ENCODE data around the gene DNAJC11.

- TF ChIP-seq, protein P1, sequence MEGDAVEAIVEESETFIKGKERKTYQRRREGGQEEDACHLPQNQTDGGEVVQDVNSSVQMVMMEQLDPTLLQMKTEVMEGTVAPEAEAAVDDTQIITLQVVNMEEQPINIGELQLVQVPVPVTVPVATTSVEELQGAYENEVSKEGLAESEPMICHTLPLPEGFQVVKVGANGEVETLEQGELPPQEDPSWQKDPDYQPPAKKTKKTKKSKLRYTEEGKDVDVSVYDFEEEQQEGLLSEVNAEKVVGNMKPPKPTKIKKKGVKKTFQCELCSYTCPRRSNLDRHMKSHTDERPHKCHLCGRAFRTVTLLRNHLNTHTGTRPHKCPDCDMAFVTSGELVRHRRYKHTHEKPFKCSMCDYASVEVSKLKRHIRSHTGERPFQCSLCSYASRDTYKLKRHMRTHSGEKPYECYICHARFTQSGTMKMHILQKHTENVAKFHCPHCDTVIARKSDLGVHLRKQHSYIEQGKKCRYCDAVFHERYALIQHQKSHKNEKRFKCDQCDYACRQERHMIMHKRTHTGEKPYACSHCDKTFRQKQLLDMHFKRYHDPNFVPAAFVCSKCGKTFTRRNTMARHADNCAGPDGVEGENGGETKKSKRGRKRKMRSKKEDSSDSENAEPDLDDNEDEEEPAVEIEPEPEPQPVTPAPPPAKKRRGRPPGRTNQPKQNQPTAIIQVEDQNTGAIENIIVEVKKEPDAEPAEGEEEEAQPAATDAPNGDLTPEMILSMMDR (IDR thresholded peaks at IDR 0.05): no peak
- no peak for TF ChIP-seq EZH2phosphoT487 (IDR thresholded peaks at IDR 0.05)
Measured at GRCh38 chr1:6614019-6614928, 87.3 kb downstream of the DNAJC11 start.

All from neural progenitor cell (in vitro differentiated cells).